GM18858 (cell line): Measurements from ENCODE around the gene SH3PXD2B.

Experiments
- ATAC-seq: cut with Tn5 transposase; IDR thresholded peaks from one replicate; pipeline ENCODE4 v1.9.1; 2021; ENCODE audit not compliant: unreplicated experiment

The SH3PXD2B gene

DNA sequence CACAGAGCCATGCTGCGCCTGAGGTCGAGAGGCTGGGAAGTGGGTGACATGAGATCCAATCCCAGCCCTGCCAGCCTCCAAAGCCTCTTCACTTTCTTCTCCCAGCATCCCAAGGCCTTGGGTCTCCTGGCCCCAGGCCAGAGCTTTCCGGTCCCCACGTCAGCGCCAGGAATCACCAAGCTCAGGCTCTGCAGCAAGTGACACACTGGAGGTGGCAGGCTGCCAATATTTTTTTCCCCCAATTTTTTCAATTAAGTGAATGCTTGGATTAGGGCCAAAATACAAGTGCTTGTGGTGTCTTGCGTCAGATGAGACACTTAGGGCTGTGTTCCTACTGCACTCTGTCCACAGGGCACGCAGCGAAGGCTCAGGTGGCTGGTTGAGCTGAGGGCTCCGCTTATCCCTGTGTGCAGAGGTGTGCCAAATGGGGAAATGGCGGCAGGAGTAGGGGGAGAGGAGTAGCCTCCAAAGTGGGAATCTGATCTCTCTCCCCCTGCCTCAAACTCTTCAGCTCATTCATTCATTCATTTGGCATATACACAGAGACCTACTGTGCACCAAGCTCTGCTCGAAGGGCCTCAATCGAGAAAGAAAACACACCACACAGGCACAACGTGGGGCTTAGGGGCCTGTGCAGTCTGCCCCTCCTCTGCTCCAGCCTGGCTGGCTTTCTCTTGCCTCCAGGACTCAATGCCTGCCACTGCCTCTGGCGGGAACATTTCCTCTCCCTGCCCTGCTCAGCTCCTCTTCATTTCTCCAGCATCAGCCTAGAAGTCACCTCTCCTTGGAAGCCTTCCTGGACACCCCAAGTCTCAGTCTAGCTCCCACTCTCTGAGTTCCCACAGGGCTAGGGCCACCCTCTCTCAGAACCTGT, 16.6 kb downstream of the SH3PXD2B start:
- no peak for ATAC-seq

- ATAC-seq, result no peak
Measured at GRCh38 chr5:172436879-172437369, 17.4 kb downstream of the SH3PXD2B start.

DNA sequence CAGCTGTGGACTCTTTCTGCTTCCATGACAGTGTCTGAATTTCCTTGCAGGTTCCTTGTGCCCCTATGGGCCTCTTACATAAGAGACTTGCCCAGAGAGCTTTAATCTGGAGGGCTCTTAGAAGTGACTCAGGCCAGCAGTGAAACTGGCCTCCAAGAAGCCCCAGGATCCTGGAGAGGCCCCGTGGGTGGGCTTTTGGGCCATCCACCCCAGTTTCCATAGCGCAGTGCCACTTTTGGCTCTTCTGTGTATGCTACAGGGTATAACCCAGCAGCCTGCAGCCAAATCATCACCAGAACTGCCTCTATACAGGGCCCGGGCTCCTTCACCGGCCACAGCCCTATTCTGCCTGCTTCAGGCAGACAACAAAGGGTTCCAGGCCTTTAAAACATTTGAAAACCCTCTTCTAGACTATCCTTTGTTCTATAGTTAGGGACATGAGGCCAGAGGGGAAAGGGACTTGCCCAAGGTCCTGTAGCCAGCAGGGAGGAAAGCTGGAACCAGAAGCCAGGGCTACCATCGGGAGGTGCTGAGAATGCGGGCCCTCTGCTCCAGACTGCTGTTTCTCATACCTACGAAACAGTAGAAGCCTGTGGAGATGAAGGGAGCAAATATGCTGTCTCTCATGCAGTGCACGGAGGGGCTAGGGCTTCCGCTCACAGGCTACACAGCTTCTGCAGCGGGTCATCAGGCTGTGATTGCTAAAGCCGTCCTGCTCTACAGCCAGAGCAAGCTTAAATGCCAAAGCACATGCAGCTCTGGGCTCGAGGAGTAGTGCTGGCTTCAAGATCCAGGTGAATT, 18.0 kb downstream of the SH3PXD2B start:
- no peak for ATAC-seq

GRCh38 chr5:172435362-172436077, 18.8 kb downstream of the SH3PXD2B start:
- no peak for ATAC-seq

DNA sequence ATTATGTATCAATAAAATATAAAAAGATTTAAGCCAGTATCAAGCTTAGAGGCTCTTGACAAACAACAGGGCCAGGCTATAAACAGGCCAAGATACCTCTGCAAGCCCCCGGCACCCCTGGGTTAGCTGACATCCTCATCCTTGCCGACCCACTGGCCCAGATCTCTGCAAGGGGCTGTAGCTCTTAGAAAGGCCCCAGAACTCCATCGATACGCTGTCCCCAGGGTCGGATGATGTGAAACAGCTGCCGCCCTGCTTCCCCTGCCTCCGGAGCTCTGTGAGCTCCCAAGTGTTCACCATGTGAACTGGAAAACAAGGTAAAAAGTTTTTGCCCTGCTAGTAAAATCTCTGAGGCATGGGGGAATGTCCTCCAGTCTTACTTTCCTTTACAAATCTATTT, 20.1 kb downstream of the SH3PXD2B start:
- no peak for ATAC-seq

DNA sequence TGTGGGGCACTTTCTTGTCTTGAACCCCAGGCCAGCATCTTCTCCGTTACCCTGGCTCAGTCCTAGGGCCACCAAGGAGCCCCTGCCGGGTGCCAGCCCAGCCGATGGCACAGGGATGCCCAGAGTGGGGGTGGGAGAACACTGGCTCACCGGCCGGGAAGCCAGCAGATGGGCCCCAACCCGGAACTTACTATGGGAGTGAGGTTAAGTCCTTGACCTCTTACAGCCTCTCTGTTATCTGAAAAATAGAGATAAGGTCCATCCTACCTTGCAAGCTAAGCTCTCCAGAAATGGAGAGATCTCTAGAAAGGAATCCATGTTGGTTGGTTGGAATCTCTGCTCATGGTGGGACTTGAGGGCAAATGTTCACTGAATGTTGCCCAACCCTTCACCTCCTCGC, 20.8 kb downstream of the SH3PXD2B start:
- ATAC-seq, result no peak

- no peak for ATAC-seq
Measured at GRCh38 chr5:172433071-172433470, 21.3 kb downstream of the SH3PXD2B start.

DNA sequence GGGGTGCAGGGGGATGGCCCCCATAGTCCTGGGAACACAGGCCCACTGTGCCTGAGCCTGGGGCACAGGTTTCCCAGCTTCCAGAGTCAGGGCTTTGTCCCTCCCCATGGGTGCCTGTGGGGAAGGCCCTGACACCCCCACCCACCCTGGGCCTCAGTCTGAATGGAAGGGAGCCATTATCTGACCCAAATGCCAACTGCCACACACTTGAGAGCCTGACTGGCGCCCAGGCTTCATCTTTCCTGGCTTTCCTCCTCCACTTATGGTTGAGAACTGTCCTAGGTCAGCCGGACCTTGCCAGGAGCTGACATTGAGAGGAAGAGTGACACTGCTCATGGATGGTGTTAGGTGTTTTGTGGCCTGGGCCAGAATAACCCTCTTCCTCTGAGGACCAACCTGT, 24.0 kb downstream of the SH3PXD2B start:
- ATAC-seq, result no peak

DNA sequence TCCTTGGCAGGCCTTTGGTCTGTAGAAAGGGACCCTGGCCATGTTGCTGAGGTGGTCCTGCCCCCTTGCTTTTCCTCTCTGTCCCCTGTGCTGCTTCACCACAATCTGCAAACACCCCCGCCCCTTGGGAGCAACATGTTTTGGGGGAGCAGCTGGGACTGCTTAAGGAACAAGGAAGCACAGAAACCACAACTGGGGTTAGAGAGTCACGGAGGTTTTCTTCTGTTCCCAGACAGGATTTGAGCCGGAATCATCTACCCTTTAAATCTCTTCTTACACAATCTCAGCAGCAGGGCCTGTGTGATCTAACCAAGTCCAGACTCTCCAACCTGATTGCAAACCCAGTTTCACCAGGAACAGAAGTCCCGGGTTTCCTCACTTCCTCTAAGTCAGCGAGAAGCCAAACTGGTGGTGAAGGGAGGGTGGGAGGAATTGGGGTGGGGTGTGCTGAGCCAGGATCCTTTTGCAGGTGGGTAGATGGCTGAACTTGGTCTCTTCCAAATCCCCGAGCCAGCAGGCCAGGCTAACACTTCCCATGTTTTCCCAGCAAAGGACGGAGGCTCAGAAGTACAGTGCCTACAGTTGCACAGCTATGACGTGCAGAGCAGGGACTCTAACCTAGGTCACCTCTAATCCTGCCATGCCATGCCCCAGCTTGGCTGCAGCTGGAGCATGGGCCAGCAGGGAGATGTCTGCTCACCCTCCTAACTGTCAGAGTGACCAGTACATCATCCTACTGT, 25.0 kb downstream of the SH3PXD2B start:
- ATAC-seq, result no peak

DNA sequence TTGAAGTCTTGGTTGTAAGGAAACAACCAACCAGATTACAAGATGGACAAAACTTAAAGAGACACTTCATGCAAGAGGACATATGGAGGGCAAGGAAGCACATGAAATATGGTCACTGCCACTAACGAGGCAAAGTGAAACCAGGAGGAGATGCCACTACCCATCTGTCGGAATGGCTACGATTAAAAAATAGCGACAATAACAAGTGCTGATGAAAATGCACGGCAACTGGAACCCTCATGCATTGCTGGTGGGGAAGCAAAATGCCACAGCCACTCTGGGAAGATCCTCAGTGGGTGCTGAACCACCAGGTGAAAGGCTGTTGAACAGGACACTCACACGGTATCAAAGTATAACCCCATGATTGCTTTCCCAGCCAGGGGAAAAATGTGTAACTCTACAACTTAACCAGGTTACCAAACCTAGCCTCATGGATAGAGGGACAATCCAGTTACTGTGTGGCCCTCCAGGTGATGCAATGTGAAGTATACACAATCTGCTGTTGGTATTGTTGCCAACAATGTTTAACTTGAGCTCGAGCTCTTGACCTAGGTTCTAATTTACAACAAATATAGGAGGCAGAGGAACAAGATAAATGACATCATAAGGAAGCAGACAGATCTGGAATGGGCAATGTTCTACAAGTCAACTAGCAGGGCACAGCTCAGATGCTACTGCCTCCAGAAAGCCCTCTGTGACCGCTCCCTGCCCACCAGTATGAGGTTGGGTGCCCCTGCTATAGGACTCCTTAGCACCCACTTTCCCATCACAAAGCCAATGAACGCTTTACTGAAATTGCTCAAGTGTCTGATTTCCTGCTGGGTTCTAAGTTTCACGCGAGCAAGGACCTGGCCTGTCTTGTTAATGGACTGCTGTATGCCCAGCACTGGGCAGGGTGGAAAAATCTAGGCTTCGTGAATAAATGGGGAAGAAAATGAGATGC, 25.8 kb downstream of the SH3PXD2B start:
- ATAC-seq, result no peak

DNA sequence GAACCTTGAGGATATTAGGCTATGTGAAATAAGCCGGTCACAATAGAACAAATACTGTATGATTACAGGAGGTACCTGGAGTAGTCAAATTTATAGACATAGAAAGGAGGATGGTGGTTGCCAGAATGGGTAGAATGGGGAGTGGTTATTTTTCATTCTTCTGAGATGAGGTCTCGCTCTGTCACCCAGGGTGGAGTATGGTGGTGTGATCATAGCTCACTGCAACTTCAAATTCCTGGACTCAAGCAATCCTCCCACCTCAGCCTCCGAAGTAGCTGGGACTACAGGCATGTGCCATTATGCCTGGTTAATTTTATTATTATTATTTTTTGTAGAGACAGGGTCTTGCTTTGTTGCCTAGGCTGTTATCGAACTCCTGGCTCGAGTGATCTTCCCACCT, 27.1 kb downstream of the SH3PXD2B start:
- no peak for ATAC-seq

DNA sequence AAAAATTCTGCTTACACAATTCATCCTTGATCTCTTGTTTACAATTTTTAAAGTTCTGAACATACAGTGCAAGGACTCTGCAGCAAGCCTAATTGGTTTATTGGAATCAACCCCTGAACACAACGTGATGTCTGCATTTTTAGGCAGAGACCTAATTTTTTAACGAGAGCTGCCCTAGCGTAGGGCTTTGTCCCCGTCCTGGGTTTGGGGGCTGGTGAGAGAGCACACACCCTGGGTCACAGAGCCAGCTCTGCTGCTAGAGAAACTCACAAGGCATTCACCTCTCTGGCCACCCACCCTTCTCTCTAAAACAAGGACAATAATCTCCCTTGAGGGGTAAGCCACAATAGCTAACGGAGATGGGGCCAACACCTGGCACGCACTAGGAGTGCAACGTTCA, 28.2 kb downstream of the SH3PXD2B start:
- ATAC-seq, result no peak

DNA sequence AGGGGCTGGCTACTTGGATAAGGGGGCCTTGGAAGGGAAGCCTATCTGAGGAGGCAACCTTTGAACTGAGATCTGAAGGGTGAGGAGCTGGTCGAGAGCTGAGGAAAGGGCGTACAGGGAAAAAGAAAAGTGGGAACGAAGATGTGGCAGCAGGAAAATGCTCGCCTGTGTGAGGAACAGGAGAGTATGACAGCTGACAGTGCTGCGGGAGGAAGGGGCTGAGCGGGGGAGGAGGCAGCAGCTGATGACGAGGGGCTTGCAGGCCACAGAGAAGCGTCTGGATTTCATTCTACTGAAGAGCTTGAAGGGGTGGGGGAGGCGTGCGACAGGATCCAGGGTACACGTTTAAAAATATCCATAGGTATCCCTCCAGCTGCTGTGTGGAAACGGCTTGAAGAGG, 28.9 kb downstream of the SH3PXD2B start:
- no peak for ATAC-seq

- no peak for ATAC-seq
Measured at GRCh38 chr5:172424808-172425207, 29.5 kb downstream of the SH3PXD2B start.

DNA sequence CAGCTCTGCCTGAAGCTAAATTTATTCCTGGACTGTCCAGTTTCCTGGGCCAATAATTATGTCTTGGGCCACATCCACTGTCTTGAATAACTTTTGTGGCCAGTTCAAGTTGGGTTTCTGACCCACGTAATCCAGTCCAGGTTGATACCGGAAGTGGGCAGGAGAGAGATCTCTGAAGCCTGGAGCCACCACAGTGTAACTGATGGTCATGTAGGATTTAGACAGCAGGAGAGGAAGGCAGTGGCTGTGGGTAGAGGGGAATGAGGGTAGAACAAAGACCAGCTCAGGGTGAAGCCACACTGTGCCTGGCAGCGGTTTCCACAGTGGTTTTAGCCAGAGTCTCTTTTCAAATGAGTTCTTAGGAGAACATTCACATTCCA, 30.2 kb downstream of the SH3PXD2B start:
- ATAC-seq, result no peak

DNA sequence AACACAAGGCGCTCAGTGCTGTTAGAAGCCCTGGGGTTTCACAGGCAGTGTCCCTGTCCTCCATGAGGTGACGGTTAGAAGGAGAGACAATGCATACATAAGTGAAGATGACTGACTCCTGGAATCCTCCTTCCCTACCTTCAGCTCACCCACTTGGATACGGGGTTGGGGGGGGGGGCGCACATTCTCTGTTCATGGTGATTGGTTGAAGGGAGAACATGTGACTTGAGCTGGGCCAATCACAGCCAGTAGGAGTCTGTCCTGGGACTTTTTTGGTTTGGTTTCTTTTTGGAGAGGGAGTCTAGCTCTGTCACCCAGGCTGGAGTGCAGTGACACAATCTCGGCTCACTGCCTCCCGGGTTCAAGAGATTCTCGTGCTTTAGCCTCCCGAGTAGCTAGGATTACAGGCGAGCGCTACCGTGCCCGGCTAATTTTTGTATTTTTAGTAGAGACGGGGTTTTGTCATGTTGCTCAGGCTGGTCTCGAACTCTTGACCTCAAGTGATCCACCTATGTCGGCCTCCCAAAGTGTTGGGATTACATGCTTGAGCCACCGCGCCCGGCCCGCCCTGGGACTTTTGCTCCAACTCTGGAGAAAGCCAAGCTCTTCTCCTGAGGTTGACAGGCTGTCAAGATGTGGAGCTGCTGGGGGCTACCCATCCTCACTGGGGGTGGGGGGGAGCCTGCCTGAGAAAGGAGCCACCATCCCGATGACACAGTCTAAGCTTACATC, 30.8 kb downstream of the SH3PXD2B start:
- no peak for ATAC-seq

DNA sequence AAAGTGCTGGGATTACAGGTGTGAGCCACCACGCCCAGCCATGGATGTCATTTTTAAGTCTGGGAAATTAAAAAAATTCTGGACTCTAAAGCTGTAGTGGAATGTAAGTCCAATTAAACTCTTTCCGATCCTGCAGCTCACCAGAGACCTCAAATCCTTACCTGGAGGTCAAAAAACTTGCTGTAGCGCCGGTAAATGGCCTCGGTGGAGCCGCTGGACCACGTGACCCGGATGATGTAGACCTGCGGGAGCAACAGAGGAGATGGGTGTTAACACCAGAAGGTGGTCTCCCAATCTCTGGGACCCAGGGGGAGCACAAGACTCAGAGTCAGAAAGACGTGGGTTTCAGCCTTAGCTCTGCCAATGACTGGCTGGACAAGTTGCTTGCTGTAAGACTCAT, 32.1 kb downstream of the SH3PXD2B start:
- no peak for ATAC-seq

- ATAC-seq, result no peak
Measured at GRCh38 chr5:172421020-172421419, 33.3 kb downstream of the SH3PXD2B start.
